Esophagus muscularis mucosa (tissue), 4 donors: Measurements from ENCODE around the gene ABI3BP. TPM values are rescaled to one million over a fixed set of nuclear protein-coding genes. Genes with fewer than 3 reads are reported as not detected.

ENCODE experiments used
- DNase-seq: peaks from one replicate; pipeline ENCODE4 v3.0.0-alpha.2; 2017; ENCODE audit errors: extremely low spot score
- H3K27ac ChIP-seq, 4 donors: fragments of 200-600 bp; sonication (generic); replicated peaks in 1 of 4; 1 replicate in 3 of 4; 2 replicates in 1 of 4; pipeline ENCODE4 v1.5.1; 2016 to 2019; ENCODE audit warnings: mild to moderate bottlenecking in 1 of 4
- H3K27me3 ChIP-seq, 4 donors: fragments of 200-600 bp; sonication (generic); one replicate each; pipeline versions ENCODE4 v1.5.1 to v1.6.0; 2016 to 2019
- H3K36me3 ChIP-seq, 4 donors: fragments of 200-600 bp; sonication (generic); one replicate each; pipeline ENCODE4 v1.5.1; 2016 to 2019
- H3K4me1 ChIP-seq, 4 donors: fragments of 200-600 bp; sonication (generic); one replicate each; pipeline ENCODE4 v1.5.1; 2016 to 2019
- H3K4me3 ChIP-seq, 4 donors: fragments of 200-600 bp; sonication (generic); 1 replicate in 2 of 4; 2 replicates in 2 of 4; pipeline ENCODE4 v1.5.1; 2016 to 2019; ENCODE audit warnings: mild to moderate bottlenecking in 4 of 4, moderate library complexity in 1 of 4
- H3K9me3 ChIP-seq, 4 donors: fragments of 200-600 bp; sonication (generic); 1 replicate in 3 of 4; 2 replicates in 1 of 4; pipeline ENCODE4 v1.5.1; 2016 to 2019
- EP300 ChIP-seq: sonication (generic); formaldehyde crosslinking; IDR thresholded peaks from one replicate; pipeline ENCODE4 v1.6.1; 2017; ENCODE audit warnings: antibody characterized with exemption
- POLR2A ChIP-seq: fragments of 450-650 bp; IDR thresholded peaks from one replicate; pipeline ENCODE4 v1.6.1; 2017; ENCODE audit warnings: antibody characterized with exemption, moderate library complexity, mild to moderate bottlenecking, low read depth
- POLR2AphosphoS5 ChIP-seq, 2 donors: sonication (generic); formaldehyde crosslinking; IDR thresholded peaks; one replicate each; pipeline ENCODE4 v1.6.1; 2017; ENCODE audit warnings: antibody characterized with exemption in 2 of 2
- WGBS: methylation state at CpG from one replicate; pipeline ENCODE4 v1.1.5; 2018; 5-methylcytosine and 5-hydroxymethylcytosine counted together
- intact Hi-C: fragments of 100-400 bp; cut with DNase I; formaldehyde crosslinking; loops from one replicate; pipeline ENCODE4 v1.15.1; 2023
- total RNA-seq, 4 donors: library from RNA; depleted of rRNA; stranded (reverse); fragments of >200 nt; gene quantifications; one replicate each; pipeline versions ENCODE4 v1.1.0 to v1.2.1, GENCODE V29; 2016
- TF ChIP-seq, protein P1 (sequence below), 3 experiments: fragments of 200-600 bp in 2 of 3; fragments of 450-650 bp in 1 of 3; sonication (generic) in 2 of 3; IDR thresholded peaks; one replicate each; pipeline ENCODE4 v1.5.1; 2017 to 2019; ENCODE audit warnings: antibody characterized with exemption in 3 of 3, mild to moderate bottlenecking in 2 of 3, moderate library complexity in 1 of 3

Gene ABI3BP
- total RNA-seq, 4 donors from 2014 or later, result 25.7 to 67.3 (median 61.5) TPM

DNA sequence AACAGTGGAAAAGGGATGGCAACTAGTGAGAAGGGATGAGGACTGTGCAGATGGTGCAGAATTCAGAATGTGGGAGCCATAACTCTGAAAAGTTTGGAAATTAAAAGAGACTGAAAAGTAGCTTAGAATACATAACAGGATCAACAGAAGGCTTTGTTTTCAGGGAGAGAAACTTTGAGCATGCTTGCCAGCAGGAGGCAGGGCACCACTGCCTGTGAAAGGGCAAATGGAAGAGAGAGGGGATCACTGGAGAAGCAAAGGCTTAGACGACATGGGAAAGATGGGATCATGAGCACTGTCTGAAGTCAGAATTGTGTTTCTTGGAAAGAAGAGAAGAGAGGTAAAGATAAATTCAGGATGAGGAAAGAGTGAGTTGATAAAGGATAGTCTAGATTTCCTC, 99.6 kb downstream of the ABI3BP start:
- 24% methylated on average over 1 of the region's 1 CpG for WGBS
- Histone ChIP-seq H3K27ac (no peak overlapping the region), H3K4me3 (no peak overlapping the region), H3K9me3 (no peaks in the 10 kb centered on the region), H3K27me3 (no peaks in the 10 kb centered on the region), H3K36me3 (peaks cover 0 to 14% (median 0%) of the 10 kb centered on the region in 4 donors), H3K4me1 (peaks cover 0 to 4% (median 0%) of the 10 kb centered on the region in 4 donors)
- intact Hi-C loops, result no loop called here
- no peak for TF ChIP-seq POLR2AphosphoS5 (IDR thresholded peaks at IDR 0.05)
- TF ChIP-seq, protein P1, sequence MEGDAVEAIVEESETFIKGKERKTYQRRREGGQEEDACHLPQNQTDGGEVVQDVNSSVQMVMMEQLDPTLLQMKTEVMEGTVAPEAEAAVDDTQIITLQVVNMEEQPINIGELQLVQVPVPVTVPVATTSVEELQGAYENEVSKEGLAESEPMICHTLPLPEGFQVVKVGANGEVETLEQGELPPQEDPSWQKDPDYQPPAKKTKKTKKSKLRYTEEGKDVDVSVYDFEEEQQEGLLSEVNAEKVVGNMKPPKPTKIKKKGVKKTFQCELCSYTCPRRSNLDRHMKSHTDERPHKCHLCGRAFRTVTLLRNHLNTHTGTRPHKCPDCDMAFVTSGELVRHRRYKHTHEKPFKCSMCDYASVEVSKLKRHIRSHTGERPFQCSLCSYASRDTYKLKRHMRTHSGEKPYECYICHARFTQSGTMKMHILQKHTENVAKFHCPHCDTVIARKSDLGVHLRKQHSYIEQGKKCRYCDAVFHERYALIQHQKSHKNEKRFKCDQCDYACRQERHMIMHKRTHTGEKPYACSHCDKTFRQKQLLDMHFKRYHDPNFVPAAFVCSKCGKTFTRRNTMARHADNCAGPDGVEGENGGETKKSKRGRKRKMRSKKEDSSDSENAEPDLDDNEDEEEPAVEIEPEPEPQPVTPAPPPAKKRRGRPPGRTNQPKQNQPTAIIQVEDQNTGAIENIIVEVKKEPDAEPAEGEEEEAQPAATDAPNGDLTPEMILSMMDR (IDR thresholded peaks at IDR 0.05), result peak; percentile 53 to 61 (median 60)
- DNase-seq, result no peak

DNA sequence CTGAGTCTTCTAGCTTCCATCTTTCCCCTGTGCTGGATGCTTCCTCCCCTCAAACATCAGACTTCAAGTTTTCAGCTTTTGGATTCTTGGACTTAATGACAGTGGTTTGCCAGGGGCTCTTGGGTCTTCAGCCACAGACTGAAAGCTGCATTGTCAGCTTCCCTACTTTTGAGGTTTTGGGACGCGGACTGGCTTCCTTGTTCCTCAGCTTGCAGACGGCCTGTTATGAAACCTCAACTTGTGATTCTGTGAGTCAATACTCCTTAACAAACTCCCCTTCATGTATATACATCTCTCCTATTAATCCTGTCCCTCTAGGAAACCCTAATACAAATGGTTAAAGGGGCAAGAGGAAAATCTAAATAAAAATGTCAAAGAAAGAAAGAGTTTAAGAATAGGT, 100.1 kb downstream of the ABI3BP start:
- TF ChIP-seq, protein P1 (IDR thresholded peaks at IDR 0.05), result no peak
- TF ChIP-seq POLR2A (no peak), EP300 (no peak), POLR2AphosphoS5 (IDR thresholded peaks at IDR 0.05) (no peak)
- peaks cover 0 to 4% (median 0%) of the 10 kb centered on the region in 4 donors for H3K4me1 ChIP-seq
- no peaks in the 10 kb centered on the region for H3K27me3 ChIP-seq
- intact Hi-C loops, result no loop called here
- 82% methylated on average over 3 of the region's 3 CpGs for WGBS
- DNase-seq, result no peak
- no peak overlapping the region for H3K4me3 ChIP-seq
- H3K9me3 ChIP-seq, result no peaks in the 10 kb centered on the region
- H3K27ac ChIP-seq, result no peak overlapping the region
- H3K36me3 ChIP-seq, result peaks cover 0 to 12% (median 0%) of the 10 kb centered on the region in 4 donors

DNA sequence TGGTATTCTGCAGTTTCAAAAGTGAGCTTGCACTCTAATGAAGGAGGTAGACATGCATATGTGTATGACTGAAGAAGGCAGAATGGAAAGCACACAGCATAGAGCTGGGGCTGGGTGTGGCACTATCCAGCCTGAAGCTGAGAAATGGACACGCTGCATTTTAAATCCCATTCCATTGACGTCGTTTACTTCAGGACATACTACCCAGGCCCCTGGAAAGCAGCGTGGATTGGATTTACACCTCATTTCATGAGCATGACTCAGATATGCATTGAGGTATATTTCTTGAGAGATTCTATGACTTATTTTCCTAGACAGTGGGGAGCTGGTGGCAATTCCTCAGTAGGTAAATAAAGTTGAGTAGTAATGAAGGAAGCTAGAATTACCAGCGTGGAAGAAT, 101.4 kb downstream of the ABI3BP start:
- Histone ChIP-seq H3K9me3 (no peaks in the 10 kb centered on the region), H3K27me3 (no peaks in the 10 kb centered on the region), H3K4me1 (peaks cover 0 to 4% (median 0%) of the 10 kb centered on the region in 4 donors), H3K27ac (no peak overlapping the region), H3K36me3 (peaks cover 0 to 6% (median 0%) of the 10 kb centered on the region in 4 donors), H3K4me3 (no peak overlapping the region)
- no peak for TF ChIP-seq EP300
- no peak for TF ChIP-seq POLR2AphosphoS5 (IDR thresholded peaks at IDR 0.05)
- TF ChIP-seq, protein P1 (IDR thresholded peaks at IDR 0.05), result no peak
- TF ChIP-seq POLR2A, result no peak
- 85% methylated on average over 5 of the region's 5 CpGs for WGBS
- intact Hi-C loops, result no loop called here
- no peak for DNase-seq

DNA sequence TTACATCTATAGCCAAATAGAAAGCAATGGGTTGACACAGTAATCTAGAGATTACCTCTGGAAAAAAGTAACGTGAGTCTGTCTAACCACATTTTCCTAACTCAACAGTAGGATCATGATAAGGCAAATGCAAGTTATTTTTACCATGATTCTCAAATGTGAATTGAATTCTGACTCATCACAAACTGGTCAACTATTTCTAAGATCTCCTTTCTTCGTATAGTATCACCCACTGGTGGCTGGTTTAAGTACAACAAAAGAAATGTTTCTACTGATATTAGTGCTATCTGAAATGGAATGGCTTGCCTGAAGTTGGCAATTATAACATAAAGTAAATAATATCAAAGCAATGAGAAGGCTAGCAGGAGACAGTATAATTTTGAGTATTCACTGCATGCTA, 102.2 kb downstream of the ABI3BP start:
- no peak overlapping the region for H3K4me3 ChIP-seq
- 69% methylated on average over 2 of the region's 2 CpGs for WGBS
- intact Hi-C loops, result no loop called here

More for the DNA sequence above, 102.2 kb downstream of the ABI3BP start:
- TF ChIP-seq POLR2AphosphoS5 (IDR thresholded peaks at IDR 0.05) (no peak), POLR2A (no peak), EP300 (no peak)
- TF ChIP-seq, protein P1 (IDR thresholded peaks at IDR 0.05), result no peak
- no peak overlapping the region for H3K27ac ChIP-seq
- no peaks in the 10 kb centered on the region for H3K9me3 ChIP-seq
- H3K4me1 ChIP-seq, result peaks cover 0 to 4% (median 0%) of the 10 kb centered on the region in 4 donors
- H3K36me3 ChIP-seq, result peaks cover 0 to 6% (median 0%) of the 10 kb centered on the region in 4 donors
- DNase-seq, result no peak
- H3K27me3 ChIP-seq, result no peaks in the 10 kb centered on the region
